ENCODE data around the gene KRT7.
"Not testable (repeated sequence)": the region's sequence is repeated elsewhere in the genome, so short reads cannot be mapped to it uniquely, and the experiment has no call there.

Gene KRT7

DNA sequence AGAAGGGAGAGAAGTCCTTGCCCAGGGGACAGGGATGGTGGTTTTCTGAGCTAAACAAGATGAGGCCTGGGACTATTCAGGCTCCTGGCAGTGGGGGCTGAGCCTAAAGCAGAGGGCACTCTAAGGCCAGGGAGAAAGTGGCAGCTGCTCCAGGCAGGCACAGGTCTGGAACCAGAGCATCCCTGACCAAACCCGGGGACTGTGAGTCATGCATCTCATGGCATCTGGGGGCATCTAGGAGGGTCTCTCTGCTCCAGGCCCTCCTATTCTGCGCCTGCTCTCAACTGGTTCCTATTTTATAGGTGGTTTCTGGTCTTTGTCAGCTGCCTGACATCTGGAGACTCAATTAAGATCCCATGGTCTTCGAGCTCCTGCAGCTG, 11.6 kb downstream of the KRT7 start:
- no peak for ATAC-seq
- DNase-seq, result no peak

DNA sequence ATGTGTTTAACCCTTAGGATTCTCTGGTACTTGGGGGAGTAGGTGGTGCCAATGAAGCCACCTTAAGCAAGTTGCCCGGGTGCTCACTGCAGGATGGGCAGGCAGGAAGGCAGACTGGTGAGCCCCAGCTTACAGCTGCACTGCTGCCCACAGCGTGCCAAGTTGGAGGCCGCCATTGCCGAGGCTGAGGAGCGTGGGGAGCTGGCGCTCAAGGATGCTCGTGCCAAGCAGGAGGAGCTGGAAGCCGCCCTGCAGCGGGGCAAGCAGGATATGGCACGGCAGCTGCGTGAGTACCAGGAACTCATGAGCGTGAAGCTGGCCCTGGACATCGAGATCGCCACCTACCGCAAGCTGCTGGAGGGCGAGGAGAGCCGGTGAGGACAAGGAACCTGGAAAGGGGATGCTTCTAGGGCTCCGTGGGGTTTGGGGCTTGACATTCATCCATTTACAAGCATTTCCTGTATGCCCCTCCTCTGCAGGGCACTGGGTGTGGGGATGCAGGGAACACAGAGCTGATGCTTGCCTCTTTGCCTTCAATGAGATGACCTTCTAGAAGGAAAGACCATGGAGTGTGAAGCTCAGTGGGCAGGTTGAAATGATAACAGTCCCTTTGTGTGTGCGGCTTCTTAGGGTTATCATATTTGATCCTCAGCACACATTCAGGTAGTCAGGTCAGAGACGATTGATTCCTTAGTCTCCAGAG, 12.4 kb downstream of the KRT7 start:
- no peak for DNase-seq
- no peak for ATAC-seq

DNA sequence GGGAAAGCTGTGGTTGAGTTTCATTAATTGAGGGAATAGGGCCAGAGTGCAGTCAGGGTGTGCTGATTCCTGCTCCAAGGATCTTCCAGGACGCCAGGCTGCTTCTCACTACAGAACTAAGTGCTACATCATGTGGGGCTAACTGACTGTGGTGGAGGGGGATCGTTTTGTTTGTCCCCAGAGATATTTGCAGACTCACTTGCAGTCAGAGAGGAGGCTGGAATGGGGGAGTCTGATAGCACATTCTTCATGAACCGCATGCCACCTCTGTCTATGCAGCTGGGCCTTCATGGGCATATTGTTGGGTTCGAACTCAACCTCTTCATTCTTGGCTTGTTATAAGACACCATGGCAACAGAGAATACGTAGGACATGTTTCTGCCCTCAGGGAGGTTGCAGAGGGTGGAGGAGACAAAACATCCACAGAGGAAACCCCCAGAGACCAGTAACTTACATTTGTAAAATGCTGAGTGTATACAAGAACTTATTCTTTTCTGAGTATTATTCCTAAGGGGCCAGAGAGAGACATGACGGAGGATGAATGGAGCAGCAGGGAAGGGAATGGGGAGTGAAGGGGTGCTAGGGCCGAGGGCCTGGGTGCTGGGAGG, 13.0 kb downstream of the KRT7 start:
- ATAC-seq, result no peak
- DNase-seq, result no peak

DNA sequence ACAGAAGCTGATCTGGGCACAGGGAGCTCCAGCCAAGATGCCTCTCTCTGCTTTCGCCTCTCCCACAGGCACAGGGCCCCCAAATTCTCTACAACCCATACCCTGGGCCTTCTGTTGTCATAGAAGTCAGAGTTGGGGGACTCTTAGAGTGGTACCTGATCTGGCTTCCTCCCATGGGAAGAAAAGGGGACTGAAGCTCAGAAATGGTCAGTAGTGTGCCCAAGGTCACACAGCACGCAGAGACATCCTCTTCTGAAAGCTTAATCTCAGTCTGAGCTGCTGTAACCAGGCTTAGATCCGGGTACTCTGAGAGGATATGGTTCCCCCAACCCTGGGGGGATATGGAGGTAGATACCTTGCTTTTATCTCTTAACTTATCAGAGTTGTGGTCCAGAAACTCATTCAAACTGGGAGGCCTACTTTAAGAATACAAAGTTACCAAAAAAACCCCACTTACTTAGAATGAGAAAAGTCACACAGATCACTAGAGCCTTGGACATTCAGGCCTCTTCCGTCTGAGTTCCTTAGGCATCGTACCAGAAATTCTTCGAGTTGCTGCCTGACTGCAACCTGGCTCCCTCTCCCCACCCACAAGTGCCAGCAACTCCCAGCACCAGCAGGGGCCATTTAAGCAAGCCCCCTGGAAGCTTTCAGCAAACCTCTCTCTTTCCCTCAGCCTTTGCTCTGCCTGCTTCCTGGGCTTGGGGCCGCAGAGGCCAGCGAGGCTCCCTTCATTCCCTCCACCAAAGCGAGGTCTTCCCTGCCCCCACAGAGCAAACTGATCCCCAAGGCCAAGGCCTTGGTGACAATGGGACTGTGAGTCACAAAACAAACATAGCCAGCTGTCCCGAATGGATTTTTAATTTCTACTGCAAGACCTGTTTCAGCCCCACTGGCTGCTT, 13.9 kb downstream of the KRT7 start:
- no peak for ATAC-seq
- DNase-seq, result no peak

DNA sequence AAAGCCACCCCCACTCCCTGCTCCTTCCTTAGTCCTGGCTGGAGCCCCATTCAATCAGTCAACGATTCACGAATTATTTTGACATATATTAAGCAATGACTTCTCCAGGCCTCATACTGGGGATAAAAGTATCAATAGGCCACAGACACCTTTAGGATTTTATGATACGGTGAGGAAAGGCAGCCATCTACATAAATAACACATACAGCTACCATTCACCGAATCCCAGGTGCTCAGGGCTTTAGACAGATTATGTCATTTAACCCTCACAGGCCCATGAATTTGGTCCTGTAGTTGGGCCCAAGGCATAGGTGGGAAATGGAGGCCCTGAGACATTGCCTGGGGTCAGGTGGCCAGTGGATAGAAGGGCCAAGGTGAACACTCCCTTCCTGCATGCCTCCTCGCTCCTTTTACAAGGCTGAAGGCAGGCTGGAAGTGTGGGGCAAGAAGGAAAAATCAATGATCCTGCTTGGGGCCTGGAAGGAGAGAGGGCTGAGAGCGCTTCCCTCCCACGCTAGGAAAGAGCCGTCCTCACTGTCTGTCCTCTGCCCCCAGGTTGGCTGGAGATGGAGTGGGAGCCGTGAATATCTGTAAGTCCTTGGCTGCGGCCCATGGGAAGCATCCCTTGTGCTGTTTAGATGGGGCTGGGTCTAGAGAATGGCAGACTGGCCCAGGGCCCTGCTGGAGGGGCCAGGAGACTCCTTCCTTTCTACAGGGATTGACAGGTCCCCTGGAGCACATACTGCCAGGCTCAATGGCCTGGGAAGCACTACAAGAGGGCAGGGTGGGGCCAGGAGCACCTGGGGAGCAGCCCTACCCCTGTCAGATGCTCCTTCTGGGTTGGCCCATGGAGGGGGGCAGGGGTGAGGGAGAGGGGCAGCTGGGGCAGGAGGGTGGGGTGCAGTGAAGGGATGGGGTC, 14.8 kb downstream of the KRT7 start:
- DNase-seq (no peak), ATAC-seq (no peak)

DNA sequence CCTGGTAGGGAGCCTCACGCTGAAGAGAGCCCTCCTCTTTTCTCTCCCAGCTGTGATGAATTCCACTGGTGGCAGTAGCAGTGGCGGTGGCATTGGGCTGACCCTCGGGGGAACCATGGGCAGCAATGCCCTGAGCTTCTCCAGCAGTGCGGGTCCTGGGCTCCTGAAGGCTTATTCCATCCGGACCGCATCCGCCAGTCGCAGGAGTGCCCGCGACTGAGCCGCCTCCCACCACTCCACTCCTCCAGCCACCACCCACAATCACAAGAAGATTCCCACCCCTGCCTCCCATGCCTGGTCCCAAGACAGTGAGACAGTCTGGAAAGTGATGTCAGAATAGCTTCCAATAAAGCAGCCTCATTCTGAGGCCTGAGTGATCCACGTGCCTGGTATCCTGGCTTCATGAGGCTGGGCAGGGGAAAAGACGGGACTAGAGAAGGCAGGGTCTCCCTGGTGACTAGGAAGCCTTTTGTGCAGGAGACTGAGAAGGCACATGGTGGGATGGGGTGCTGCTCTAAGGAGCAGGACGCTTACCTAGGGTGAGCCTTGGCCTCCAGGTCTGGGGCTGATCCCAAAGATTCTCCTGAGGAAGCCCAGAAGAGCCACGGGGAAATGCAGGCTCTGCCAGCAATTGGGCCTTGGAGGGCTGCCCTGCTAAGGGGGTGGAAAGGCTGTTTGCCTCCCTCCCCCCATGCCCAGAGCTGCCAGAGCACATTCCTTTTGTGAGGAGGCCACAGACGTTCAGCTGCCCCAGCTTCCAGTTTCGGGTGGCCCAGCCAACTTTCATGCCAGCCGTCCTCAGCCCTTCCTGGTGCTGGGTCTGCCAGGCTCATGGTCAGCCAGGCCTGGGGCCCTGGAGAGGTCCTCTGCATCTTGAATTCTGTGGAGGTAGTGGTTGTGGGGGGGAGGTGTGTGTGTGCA, 15.8 kb downstream of the KRT7 start:
- ATAC-seq (no peak), DNase-seq (no peak)

DNA sequence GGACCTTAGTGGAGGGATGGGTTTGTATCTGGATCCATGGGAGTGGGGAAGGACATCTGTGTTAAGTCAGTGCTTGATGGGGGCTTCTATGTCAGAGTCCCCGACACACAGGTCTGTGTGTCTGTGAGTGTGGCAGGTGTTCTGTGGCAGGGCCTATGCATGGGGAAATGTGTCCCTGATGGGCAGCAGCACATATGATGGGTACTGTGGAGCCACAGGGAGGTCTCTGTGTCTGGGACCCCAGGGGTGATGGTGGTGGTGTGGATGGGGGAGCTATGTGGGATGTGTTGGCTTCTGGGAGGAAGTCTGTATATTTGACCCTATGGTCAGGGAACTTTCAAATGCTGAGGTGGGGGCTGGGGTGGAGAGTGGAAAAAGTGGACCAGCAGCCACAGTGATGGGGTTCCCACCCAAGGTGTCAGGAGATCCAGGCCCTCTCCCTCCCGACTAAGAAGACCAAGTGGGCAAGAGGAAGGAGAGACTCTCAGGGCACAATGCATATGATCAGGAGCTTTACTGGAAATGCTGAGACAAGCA, 16.5 kb downstream of the KRT7 start:
- DNase-seq (no peak), ATAC-seq (no peak)

DNA sequence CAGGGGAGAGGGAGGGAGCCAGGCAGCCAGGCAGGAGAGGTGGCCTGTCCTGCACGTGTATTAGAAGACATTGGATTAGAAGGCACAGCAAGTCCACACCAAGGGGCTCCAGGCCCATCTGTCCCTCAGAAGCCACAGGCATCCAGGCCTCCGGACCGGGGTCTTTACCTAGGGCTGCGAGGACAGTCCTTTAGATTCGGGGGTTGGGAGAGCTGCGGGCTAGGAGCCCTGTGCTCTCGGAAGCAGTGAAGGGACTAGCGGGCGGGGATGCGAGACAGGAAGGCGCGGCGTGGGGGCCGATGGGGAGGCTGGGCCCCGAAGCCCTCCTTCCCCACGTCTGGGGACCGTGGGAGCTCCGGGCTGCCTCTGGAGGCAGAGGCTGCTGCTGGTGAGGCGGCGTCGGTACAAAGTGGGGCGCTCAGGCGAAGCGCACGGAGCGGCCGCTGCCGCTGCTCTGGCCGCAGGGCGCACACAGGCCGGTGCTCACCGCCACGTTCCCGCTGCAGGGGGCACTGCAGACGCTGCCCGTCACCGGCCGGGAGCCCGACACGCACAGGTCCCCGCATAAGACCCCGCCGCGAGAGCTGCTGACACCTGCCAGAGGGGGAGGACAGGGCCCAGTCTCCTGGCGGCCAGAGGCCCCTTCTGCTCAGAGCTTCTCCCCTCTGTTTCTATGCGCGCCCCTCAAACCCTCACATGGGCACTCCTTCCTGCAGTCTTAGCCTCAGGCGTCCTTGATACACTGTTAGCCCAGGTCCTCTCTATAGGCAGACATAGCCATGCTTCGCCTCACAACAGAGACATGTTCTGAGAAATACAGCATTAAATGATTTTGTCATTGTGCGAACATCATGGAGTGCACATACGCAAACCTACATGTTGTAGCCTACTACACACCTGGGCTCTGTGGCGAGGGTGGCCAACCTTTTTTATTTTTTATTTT, 17.3 kb downstream of the KRT7 start:
- DNase-seq (no peak), ATAC-seq (no peak)

DNA sequence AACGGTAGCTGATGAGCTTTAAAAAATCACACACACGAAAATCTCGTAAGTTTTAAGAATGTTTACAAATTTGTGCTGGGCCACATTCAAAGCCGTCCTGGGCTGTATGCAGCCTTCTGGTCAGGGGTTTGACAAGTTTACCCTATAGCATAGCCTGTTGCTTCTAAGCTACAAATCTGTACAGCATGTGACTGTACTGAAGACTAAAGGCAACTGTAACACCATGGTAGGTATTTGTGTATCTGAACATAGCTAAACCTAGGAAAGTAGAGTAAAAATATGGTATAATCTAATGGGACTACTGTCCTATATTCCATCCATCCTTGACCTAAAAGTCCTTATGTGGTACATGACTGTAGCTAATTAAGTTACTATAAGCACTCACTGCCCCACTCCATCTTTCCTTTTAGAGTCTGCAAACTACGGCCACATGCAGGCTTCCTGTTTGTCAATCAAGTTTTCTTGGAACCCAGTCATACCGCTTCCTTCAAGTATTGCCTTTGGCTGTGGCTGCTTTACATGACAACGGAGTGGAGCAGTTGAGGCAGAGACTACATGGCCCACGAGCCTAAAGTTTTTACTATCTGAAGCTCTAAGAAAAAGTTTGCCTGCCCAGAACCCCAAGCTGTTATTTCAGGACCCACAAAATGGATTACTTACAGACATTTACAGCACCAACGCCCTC, 18.5 kb downstream of the KRT7 start:
- DNase-seq (no peak), ATAC-seq (no peak)

DNA sequence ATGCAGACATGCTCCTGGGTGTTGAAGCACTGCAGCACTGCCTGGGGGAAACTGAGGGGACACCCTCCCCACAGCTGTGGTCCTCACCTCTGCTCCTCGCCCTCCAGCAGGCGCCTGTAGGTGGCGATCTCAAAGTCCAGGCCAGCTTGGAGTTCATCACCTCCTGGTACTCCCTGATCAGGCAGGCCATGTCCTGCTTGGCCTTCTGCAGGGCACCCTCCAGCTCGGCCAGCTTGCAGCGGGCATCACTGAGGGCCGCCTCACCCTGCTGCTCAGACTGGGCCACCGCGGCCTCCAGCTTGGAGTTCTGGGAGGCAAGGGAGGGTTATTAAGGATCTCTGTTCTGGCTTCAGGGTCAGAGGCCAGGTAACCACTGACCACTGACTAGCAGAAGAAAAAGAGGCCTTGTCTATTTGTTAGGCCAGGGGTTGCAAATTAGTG, 19.2 kb downstream of the KRT7 start:
- ATAC-seq, DNase-seq: not testable (repeated sequence)

DNA sequence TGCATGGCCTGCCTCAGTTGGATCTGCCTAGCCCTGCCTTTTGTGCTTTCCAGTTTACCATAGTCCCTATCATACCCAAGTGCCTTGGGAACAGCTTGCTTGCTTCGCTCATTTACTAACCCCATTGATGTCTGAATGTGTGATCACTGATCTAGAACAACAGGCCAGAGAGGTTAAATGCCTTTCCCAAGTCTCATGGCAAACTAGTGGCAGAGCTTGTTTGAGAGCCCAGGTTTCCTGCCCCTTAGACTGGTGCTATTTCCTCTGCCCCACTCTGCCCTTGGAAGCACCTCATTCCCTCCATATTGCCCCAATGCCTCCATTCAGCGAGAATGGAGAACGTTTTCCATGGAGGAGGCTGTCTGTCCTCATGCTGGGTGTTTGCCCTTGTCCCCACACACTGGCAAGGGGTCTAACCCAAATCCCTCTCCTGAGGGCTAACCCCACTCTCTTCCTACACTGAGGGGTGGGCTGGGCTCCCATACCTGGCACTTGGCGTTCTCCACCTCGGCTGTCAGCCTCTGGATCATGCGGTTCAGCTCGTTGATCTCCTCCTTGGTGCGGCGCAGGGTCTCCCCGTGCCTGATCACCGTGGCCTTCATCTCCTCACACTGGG, 19.8 kb downstream of the KRT7 start:
- no peak for ATAC-seq
- DNase-seq, result no peak

DNA sequence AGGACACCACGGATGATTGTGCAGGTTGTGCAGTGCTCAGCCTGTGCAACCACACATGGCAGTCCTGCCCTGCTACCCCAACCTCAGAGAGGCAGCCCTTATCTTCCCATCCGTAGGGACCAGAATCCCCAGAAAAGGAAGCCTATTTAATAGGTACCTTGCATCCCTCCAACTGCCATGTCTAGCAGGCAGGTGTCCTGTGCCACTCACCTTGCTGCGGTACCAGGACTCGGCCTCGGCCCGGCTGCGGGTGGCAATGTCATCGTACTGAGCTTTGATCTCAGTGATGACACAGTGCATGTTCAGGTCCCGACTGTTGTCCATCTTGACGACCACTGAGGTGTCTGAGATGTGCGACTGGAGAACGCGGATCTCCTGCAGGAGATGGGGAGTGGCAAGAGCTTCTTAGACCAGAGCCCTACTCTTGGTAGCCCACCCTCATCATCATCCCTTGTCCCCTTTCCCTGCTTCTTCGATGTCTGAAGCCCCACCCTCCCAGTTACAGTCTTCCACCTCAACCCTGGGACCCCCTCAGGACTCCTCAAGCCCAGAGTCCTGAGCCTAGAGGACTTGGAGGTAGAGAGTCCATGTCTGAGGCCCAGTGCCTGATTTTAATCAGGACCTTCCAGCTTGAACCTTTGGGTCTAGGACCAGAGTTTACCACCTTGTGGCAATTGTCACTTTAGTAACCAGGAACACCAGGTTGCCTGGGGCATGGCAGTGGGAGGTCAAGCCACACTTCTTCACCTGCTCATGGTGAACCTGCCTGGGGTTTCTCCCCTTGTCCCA, 20.5 kb downstream of the KRT7 start:
- ATAC-seq (no peak), DNase-seq (no peak)

DNA sequence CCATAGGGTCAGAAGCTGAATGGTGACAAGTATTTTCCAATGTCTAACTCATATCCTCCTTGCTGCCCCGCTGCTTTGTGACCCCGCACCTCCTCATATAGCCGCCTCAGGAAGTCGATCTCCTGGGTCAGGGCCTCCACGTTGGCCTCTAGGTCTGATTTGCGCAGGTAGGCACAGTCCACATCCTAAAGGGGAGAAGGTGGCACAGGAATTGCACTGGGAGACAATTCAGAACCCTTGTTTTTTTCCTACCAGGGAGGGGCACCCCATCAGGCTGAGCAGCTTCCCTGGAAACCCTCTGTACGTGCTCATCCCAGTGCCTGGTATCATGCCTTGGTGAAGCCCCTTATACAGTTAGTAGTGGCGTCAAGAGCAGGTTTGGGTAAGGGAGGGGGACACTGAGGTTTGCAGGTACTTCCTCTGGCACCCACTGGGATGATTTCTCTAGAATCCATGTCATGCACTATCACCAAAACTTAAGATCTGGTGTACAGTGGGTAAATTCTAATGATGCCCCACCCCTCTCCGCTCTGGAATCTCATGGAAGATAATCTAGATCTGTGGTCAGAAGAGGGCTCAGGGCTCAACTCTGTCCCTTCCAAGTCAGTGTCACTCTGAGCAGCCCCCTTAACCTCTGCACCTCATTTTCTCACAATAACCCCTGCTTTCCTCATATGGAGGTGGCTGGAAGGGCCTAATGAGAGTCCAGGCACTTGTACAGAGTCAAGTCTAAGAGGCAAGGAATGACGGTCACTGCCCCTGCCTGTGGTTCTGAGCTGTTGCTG, 21.3 kb downstream of the KRT7 start:
- ATAC-seq (no peak), DNase-seq (no peak)

DNA sequence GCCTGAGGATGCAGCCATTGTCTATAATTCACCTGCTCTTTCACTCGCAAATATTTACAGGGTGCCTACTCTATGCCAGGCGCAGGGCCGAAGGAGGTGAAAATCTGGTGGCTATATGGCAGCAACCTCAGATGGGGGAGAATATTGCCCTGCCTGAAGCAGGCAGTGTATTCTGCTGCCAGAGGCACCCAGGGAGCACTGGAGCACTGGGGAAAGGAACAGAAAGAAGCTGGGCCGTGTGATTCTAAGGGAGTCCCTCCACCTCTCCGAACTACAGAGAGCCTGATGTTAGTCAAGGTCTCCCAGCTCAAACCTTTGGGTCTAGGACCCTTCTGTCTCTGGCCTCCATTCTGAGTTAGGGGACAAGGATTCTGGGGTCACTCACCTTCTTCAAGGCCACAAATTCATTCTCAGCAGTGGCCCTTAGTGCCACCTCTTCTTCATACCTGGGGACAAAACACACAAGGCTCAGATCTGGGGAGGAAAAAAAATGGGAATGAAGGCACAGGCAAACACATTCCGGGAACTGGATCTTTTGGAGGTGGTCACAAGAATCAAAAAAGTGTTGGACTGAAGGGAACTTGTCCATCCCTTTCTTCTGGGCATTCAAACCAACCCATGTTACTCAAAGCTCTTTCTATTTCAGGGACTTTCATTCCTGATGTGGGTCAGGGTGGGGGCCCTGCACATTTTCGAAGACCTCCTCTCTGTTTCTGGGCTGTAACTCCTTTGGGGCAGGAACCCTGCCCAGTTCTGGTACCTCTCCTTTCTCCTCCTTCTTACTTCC, 22.1 kb downstream of the KRT7 start:
- no peak for ATAC-seq
- no peak for DNase-seq

DNA sequence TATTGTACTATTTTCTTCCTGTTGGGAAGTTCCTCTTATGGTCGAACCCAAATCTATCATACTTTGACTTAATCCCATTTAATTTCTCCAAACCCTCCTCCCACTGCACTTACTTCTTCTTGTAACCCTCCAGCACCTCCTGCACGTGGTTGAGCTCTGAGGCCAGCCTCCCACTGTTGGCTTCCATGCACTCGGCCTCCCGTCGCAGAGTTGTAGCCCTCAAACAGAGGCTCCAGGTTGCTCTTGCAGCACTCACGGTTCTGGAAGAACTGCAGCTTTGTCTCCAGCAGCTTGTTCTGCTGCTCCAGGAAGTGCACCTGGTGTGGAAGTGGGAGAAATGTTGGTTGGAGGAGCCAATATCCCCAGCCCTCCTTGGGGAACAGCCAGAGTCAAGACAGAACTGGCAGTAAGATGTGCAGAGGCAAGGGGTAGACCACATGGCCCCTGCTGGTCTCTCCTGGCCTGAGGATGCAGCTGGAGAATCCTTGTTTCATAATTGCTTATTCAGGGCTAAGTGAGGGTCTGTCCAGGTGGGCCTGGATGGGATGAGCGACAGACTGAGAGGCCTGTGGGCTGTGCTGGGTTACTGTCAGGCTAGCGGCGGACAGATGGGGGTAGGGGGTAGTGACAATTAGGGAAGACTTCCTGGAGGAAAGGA, 23.0 kb downstream of the KRT7 start:
- no peak for ATAC-seq
- no peak for DNase-seq

DNA sequence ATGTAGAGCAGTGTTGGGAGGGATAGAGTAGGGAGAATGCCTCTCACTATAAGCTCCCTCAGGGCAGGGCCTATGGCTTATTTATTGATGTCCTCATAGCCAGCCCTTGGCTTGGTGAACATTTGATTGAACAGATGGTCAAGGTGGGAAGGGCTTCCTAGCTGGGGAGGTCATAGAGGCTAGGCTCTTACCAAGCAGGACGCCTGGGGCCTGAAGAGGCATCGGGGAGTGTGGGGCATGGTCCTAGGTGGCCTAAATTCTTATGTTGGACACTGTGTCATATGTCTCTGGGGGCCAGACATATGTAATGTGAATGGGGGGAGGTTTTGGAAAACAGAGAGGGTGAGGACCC, 23.5 kb downstream of the KRT7 start:
- DNase-seq, result no peak
- ATAC-seq, result no peak
